GM21423 (cell line): Measurements from ENCODE around the gene MAN1A1.
"Not testable (repeated sequence)": the region's sequence is repeated elsewhere in the genome, so short reads cannot be mapped to it uniquely, and the experiment has no call there.

Experiments
- ATAC-seq: cut with Tn5 transposase; IDR thresholded peaks from one replicate; pipeline ENCODE4 v1.9.1; 2021; ENCODE audit warnings: mild to moderate bottlenecking, moderate library complexity; ENCODE audit not compliant: unreplicated experiment

The MAN1A1 gene

GRCh38 chr6:119156082-119156481 lies 193.5 kb downstream of the MAN1A1 start:
- not testable (repeated sequence) for ATAC-seq

- no peak for ATAC-seq
Measured at GRCh38 chr6:119152187-119152586, 197.4 kb downstream of the MAN1A1 start.

- no peak for ATAC-seq
Measured at GRCh38 chr6:119148825-119149525, 200.6 kb downstream of the MAN1A1 start.

GRCh38 chr6:119148098-119148824 lies 201.3 kb downstream of the MAN1A1 start:
- no peak for ATAC-seq

GRCh38 chr6:119147101-119148053 lies 202.2 kb downstream of the MAN1A1 start:
- peak; percentile 99 for ATAC-seq

- no peak for ATAC-seq
Measured at GRCh38 chr6:119145111-119145510, 204.4 kb downstream of the MAN1A1 start.

- no peak for ATAC-seq
Measured at GRCh38 chr6:119142637-119143036, 206.9 kb downstream of the MAN1A1 start.

GRCh38 chr6:119142041-119142440 lies 207.5 kb downstream of the MAN1A1 start:
- ATAC-seq: no peak

GRCh38 chr6:119140196-119141140 lies 209.1 kb downstream of the MAN1A1 start:
- ATAC-seq: no peak

GRCh38 chr6:119138906-119139541 lies 210.5 kb downstream of the MAN1A1 start:
- peak; percentile 90 for ATAC-seq

- no peak for ATAC-seq
Measured at GRCh38 chr6:119137194-119138072, 212.1 kb downstream of the MAN1A1 start.

GRCh38 chr6:119134752-119135151 lies 214.8 kb downstream of the MAN1A1 start:
- no peak for ATAC-seq

- ATAC-seq: no peak
Measured at GRCh38 chr6:119133400-119133799, 216.2 kb downstream of the MAN1A1 start.

GRCh38 chr6:119132261-119132981 lies 217.1 kb downstream of the MAN1A1 start:
- no peak for ATAC-seq

GRCh38 chr6:119129968-119130484 lies 219.5 kb downstream of the MAN1A1 start:
- ATAC-seq: no peak

- peak; percentile 92 for ATAC-seq
Measured at GRCh38 chr6:119129148-119129967, 220.2 kb downstream of the MAN1A1 start.
